Stomach (tissue), 4 donors: ENCODE results near the gene PIM2.

Experiments
- CTCF ChIP-seq, 7 experiments: fragments of 450-650 bp in 4 of 7; fragments of 200-600 bp in 3 of 7; sonication (generic) in 3 of 7; IDR thresholded peaks; one replicate each; pipeline ENCODE4 v1.5.1; 2016 to 2019; ENCODE audit warnings: antibody characterized with exemption in 7 of 7, control low read depth in 2 of 7, mild to moderate bottlenecking in 1 of 7
- EP300 ChIP-seq: sonication (generic); formaldehyde crosslinking; IDR thresholded peaks from one replicate; pipeline ENCODE4 v1.6.1; 2017; ENCODE audit warnings: antibody characterized with exemption
- POLR2A ChIP-seq, 4 donors: fragments of 450-650 bp; IDR thresholded peaks; one replicate each; pipeline ENCODE4 v1.6.1; 2016; ENCODE audit warnings: antibody characterized with exemption in 4 of 4, control low read depth in 2 of 4, mild to moderate bottlenecking in 1 of 4, moderate library complexity in 1 of 4
- POLR2AphosphoS5 ChIP-seq, 3 donors: sonication (generic); formaldehyde crosslinking; IDR thresholded peaks; one replicate each; pipeline ENCODE4 v1.6.1; 2016; ENCODE audit warnings: antibody characterized with exemption in 3 of 3

- no peak for TF ChIP-seq POLR2A (IDR thresholded peaks at IDR 0.05)
- TF ChIP-seq CTCF (IDR thresholded peaks at IDR 0.05) = no peak
- TF ChIP-seq EP300 = no peak
- TF ChIP-seq POLR2AphosphoS5 (IDR thresholded peaks at IDR 0.05) = no peak
Observed at GRCh38 chrX:48956728-48957414, 38.0 kb upstream of the PIM2 start.
